ENCODE measurements around the gene LCN10. TPM values are rescaled to one million over a fixed set of nuclear protein-coding genes. Genes with fewer than 3 reads are reported as not detected.

The LCN10 gene
- total and polyA plus RNA-seq, 4 experiments from 2014 or later = 0.22 to 1.3 (median 0.70) TPM

DNA sequence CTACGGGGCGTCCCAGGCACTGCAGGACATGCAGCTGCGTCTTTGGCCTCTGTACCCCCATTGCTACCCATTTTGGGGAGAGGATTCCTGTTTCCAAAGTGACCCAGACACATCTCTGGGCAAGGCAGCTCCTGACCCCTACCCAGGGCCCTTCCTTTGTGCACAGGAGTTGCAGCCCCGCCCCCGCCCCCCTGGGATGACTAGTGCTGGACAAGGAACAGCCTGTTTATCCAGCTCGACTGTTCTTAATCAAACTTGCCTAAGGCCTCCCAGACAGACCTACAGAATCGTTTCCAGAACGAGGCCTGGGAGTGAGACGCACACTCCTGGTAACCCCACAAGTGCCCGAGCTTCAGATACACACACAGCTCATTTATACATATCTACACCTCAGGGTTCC lies 17.1 kb downstream of the LCN10 start:
- Mint-ChIP-seq H3K4me1 (peaks cover 9 to 42% (median 22%) of the 10 kb centered on the region in 4 donors), H3K4me3 (peak overlapping the region in 4 of 8 donors; percentile 15 to 97 (median 74)), H3K36me3 (peaks cover 23 to 39% of the 10 kb centered on the region in 2 donors), H3K27me3 (peaks cover 0 to 4% of the 10 kb centered on the region in 2 donors), H3K27ac (peak overlapping the region in 2 of 7 donors; percentile 18 to 96), H3K9me3 (peaks cover 0 to 7% (median 0%) of the 10 kb centered on the region in 8 donors)
- Histone ChIP-seq H3K9me3 (ENCODE audit: control insufficient read depth in 1 of 2, low read length in 2 of 2) (no peaks in the 10 kb centered on the region), H3K4me3 (ENCODE audit: low read length in 2 of 2) (no peak overlapping the region), H3K36me3 (ENCODE audit: insufficient read depth, low read length) (peaks cover 32% of the 10 kb centered on the region), H3K27ac (ENCODE audit: low read depth, low read length) (no peak overlapping the region), H3K4me1 (ENCODE audit: insufficient read depth, low read length) (peaks cover 30% of the 10 kb centered on the region), H3K27me3 (ENCODE audit: insufficient read depth, low read length) (no peaks in the 10 kb centered on the region)
- intact Hi-C loops (cut with micrococcal nuclease) = loop anchor here (5.0 kb wide), 1 partner anchor 497 kb away; the partner anchor contains the start of gene RNF208
- CTCF ChIA-PET (ENCODE audit: partially characterized antibody) = no interaction called here
- no peak for DNase-seq
- POLR2A ChIA-PET (ENCODE audit: partially characterized antibody) = interaction anchor here (0.6 to 0.8 kb wide), 3 partner anchors 12 to 86 kb away, joined by 3 to 4 read pairs (median 3); no protein-coding TSS in a partner anchor

DNA sequence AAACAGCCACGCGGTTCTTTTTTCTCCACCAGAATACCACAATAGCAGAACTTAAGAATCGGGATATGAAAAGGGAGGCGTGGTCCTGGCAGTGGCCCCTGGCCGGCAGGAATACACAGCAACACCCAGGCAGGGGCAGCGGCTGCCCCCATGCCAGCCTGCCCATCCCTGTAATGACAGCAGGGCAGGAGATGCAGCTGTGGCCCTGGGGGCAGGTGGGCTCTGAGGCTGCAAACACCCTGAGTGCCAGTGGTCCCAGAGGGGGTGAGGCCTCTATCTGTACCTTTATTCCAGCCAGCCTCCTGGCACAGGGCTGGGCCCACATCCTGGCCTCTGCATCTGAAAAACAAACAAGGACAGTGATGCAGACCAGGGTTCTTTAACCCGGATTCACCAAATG lies 18.0 kb downstream of the LCN10 start:
- H3K4me1 Mint-ChIP-seq = peaks cover 9 to 41% (median 22%) of the 10 kb centered on the region in 4 donors
- H3K9me3 Mint-ChIP-seq = peaks cover 0 to 7% (median 0%) of the 10 kb centered on the region in 8 donors
- ChIA-PET POLR2A (ENCODE audit: partially characterized antibody) (no interaction called here), CTCF (ENCODE audit: partially characterized antibody) (no interaction called here)
- no peaks in the 10 kb centered on the region for H3K9me3 ChIP-seq (ENCODE audit: control insufficient read depth in 1 of 2, low read length in 2 of 2)
- peaks cover 0 to 4% of the 10 kb centered on the region in 2 donors for H3K27me3 Mint-ChIP-seq
- no peak for DNase-seq
- peaks cover 23 to 39% of the 10 kb centered on the region in 2 donors for H3K36me3 Mint-ChIP-seq
- H3K27ac ChIP-seq (ENCODE audit: low read depth, low read length) = no peak overlapping the region
- no peak overlapping the region for H3K4me3 ChIP-seq (ENCODE audit: low read length in 2 of 2)
- intact Hi-C loops (cut with micrococcal nuclease) = loop anchor here (5.0 kb wide), 1 partner anchor 498 kb away; the partner anchor contains the start of gene RNF208
- H3K4me3 Mint-ChIP-seq = no peak overlapping the region
- peaks cover 32% of the 10 kb centered on the region for H3K36me3 ChIP-seq (ENCODE audit: insufficient read depth, low read length)
- no peaks in the 10 kb centered on the region for H3K27me3 ChIP-seq (ENCODE audit: insufficient read depth, low read length)
- H3K27ac Mint-ChIP-seq = peak overlapping the region in 3 of 7 donors; percentile 4 to 60 (median 24)
- peaks cover 30% of the 10 kb centered on the region for H3K4me1 ChIP-seq (ENCODE audit: insufficient read depth, low read length)

DNA sequence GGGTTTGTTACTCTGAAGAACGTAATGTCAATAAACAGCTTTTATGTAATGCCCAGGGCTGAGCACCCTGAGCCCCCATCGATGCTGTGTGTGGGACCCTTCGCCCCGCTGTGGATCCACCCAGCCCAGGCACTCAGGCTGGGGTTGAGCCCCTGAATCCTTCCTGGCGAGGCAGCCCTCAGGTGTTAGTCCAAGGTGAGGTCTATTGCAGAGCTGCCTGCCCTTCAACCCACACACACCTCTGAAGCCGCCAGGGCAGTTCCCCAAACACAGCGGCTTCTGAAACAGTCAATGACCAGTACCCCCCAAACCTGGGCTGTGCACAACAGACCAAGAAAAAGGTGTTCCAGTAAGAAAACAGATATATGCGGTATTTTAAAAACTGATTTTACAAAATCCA lies 18.8 kb downstream of the LCN10 start:
- peaks cover 9 to 33% (median 22%) of the 10 kb centered on the region in 4 donors for H3K4me1 Mint-ChIP-seq
- H3K4me3 Mint-ChIP-seq = peak overlapping the region in 1 of 8 donors; percentile 20
- no peak for DNase-seq
- CTCF ChIA-PET (ENCODE audit: partially characterized antibody) = no interaction called here
- H3K27me3 ChIP-seq (ENCODE audit: insufficient read depth, low read length) = no peaks in the 10 kb centered on the region
- peaks cover 0 to 4% of the 10 kb centered on the region in 2 donors for H3K27me3 Mint-ChIP-seq
- peaks cover 0 to 7% (median 0%) of the 10 kb centered on the region in 8 donors for H3K9me3 Mint-ChIP-seq
- intact Hi-C loops (cut with micrococcal nuclease) = no loop called here
- peaks cover 32% of the 10 kb centered on the region for H3K36me3 ChIP-seq (ENCODE audit: insufficient read depth, low read length)
- no peaks in the 10 kb centered on the region for H3K9me3 ChIP-seq (ENCODE audit: control insufficient read depth in 1 of 2, low read length in 2 of 2)
- peak overlapping the region in 1 of 7 donors; percentile 60 for H3K27ac Mint-ChIP-seq
- H3K27ac ChIP-seq (ENCODE audit: low read depth, low read length) = no peak overlapping the region
- POLR2A ChIA-PET (ENCODE audit: partially characterized antibody) = no interaction called here
- peaks cover 23 to 39% of the 10 kb centered on the region in 2 donors for H3K36me3 Mint-ChIP-seq
- no peak overlapping the region for H3K4me3 ChIP-seq (ENCODE audit: low read length in 2 of 2)
- H3K4me1 ChIP-seq (ENCODE audit: insufficient read depth, low read length) = peaks cover 31% of the 10 kb centered on the region

DNA sequence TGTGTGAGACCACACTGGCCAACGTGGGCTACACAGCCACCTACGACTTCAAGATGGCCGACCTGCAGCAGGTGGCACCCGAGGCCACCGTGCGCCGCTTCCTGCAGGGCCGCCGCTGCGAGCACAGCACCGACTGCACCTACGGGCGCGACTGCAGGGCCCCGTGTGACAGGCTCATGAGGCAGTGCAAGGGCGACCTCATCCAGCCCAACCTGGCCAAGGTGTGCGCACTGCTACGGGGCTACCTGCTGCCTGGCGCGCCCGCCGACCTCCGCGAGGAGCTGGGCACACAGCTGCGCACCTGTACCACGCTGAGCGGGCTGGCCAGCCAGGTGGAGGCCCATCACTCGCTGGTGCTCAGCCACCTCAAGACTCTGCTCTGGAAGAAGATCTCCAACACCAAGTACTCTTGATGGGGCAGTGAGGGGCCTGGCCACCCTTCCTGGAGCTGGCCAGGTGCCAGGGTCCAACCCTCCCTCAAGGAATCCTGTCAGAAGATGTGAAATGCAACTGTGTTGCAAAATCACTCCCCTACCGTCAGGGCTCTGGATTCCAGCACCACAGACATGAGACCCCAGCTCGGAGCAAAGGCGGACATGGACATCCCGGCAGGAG lies 19.3 kb downstream of the LCN10 start:
- POLR2A ChIA-PET (ENCODE audit: partially characterized antibody) = no interaction called here
- peak overlapping the region in 1 of 7 donors; percentile 60 for H3K27ac Mint-ChIP-seq

DNA sequence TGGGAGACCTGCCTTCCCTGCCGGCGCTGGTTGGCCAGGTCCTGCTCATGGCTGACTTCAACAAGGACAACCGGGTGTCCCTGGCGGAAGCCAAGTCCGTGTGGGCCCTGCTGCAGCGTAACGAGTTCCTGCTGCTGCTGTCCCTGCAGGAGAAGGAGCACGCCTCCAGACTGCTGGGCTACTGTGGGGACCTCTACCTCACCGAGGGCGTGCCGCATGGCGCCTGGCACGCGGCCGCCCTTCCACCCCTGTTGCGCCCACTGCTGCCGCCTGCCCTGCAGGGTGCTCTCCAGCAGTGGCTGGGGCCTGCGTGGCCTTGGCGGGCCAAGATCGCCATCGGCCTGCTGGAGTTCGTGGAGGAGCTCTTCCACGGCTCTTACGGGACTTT lies 19.8 kb downstream of the LCN10 start:
- Mint-ChIP-seq H3K4me3 (no peak overlapping the region), H3K4me1 (peaks cover 9 to 33% (median 23%) of the 10 kb centered on the region in 4 donors), H3K9me3 (peaks cover 0 to 7% (median 0%) of the 10 kb centered on the region in 8 donors), H3K27ac (no peak overlapping the region), H3K36me3 (peaks cover 23 to 39% of the 10 kb centered on the region in 2 donors), H3K27me3 (peaks cover 0 to 4% of the 10 kb centered on the region in 2 donors)
- DNase-seq = peak in 1 of 5 donors; percentile 32
- Histone ChIP-seq H3K27me3 (ENCODE audit: insufficient read depth, low read length) (no peaks in the 10 kb centered on the region), H3K4me1 (ENCODE audit: insufficient read depth, low read length) (peaks cover 24% of the 10 kb centered on the region), H3K9me3 (ENCODE audit: control insufficient read depth in 1 of 2, low read length in 2 of 2) (no peaks in the 10 kb centered on the region), H3K4me3 (ENCODE audit: low read length in 2 of 2) (no peak overlapping the region), H3K27ac (ENCODE audit: low read depth, low read length) (no peak overlapping the region), H3K36me3 (ENCODE audit: insufficient read depth, low read length) (peaks cover 32% of the 10 kb centered on the region)
- intact Hi-C loops (cut with micrococcal nuclease) = no loop called here
- CTCF ChIA-PET (ENCODE audit: partially characterized antibody) = no interaction called here
- POLR2A ChIA-PET (ENCODE audit: partially characterized antibody) = no interaction called here

More for the DNA sequence above, 19.3 kb downstream of the LCN10 start:
- peaks cover 0 to 4% of the 10 kb centered on the region in 2 donors for H3K27me3 Mint-ChIP-seq
- Histone ChIP-seq H3K27ac (ENCODE audit: low read depth, low read length) (no peak overlapping the region), H3K27me3 (ENCODE audit: insufficient read depth, low read length) (no peaks in the 10 kb centered on the region), H3K36me3 (ENCODE audit: insufficient read depth, low read length) (peaks cover 32% of the 10 kb centered on the region), H3K4me3 (ENCODE audit: low read length in 2 of 2) (no peak overlapping the region), H3K4me1 (ENCODE audit: insufficient read depth, low read length) (peaks cover 26% of the 10 kb centered on the region), H3K9me3 (ENCODE audit: control insufficient read depth in 1 of 2, low read length in 2 of 2) (no peaks in the 10 kb centered on the region)
- H3K36me3 Mint-ChIP-seq = peaks cover 23 to 39% of the 10 kb centered on the region in 2 donors
- peaks cover 9 to 33% (median 23%) of the 10 kb centered on the region in 4 donors for H3K4me1 Mint-ChIP-seq
- H3K4me3 Mint-ChIP-seq = peak overlapping the region in 1 of 8 donors; percentile 20
- intact Hi-C loops (cut with micrococcal nuclease) = no loop called here
- H3K9me3 Mint-ChIP-seq = peaks cover 0 to 7% (median 0%) of the 10 kb centered on the region in 8 donors
- DNase-seq = peak in 1 of 5 donors; percentile 35
- CTCF ChIA-PET (ENCODE audit: partially characterized antibody) = no interaction called here

DNA sequence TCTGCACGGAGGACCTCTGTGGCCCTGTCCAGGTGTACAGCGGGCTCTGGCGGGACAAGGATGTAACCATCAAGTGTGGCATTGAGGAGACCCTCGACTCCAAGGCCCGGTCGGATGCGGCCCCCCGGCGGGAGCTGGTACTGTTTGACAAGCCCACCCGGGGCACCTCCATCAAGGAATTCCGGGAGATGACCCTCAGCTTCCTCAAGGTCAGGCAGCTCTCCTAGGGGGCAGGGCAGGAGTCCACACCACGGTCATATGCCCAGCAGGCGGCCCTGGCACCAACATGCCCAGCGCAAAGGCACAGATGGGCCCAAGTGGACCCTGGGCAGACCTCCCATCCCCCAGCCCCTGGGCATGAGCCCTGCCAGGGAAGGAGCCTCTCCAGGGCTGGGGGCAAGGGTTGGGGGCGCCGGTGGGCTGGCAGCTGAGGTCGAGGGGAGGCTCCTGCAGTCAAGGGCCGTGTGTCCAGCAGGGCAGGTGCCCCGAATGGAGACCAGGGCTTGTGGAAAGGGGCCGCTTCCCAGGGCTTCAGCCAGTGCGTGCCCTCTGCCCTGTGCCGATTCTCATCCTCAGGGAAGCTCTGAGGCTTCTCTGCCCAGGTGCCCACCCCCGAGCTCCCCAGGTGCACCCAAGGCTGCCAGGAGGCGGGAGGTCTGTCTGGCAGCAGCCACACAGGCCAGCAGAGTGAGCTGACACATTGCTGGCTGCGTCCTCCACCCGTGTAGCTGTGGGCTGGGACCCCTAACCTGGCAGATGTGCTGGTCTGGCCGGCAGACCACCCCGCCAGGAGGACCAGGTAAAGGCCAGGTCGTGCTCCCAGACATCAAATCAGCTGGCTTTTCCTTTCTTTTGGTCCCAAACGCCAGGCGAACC lies 20.4 kb downstream of the LCN10 start:
- peaks cover 23% of the 10 kb centered on the region for H3K4me1 ChIP-seq (ENCODE audit: insufficient read depth, low read length)
- H3K27me3 ChIP-seq (ENCODE audit: insufficient read depth, low read length) = no peaks in the 10 kb centered on the region
- Mint-ChIP-seq H3K27ac (no peak overlapping the region), H3K9me3 (peaks cover 0 to 3% (median 0%) of the 10 kb centered on the region in 8 donors), H3K4me1 (peaks cover 9 to 29% (median 21%) of the 10 kb centered on the region in 4 donors), H3K36me3 (peaks cover 23 to 36% of the 10 kb centered on the region in 2 donors), H3K27me3 (peaks cover 0 to 4% of the 10 kb centered on the region in 2 donors), H3K4me3 (no peak overlapping the region)
- intact Hi-C loops (cut with micrococcal nuclease) = no loop called here
- H3K36me3 ChIP-seq (ENCODE audit: insufficient read depth, low read length) = peaks cover 32% of the 10 kb centered on the region
- ChIA-PET CTCF (ENCODE audit: partially characterized antibody) (no interaction called here), POLR2A (ENCODE audit: partially characterized antibody) (no interaction called here)
- no peak overlapping the region for H3K4me3 ChIP-seq (ENCODE audit: low read length in 2 of 2)
- H3K27ac ChIP-seq (ENCODE audit: low read depth, low read length) = no peak overlapping the region
- DNase-seq = peak in 1 of 5 donors; percentile 33
- H3K9me3 ChIP-seq (ENCODE audit: control insufficient read depth in 1 of 2, low read length in 2 of 2) = no peaks in the 10 kb centered on the region
